Measurements from ENCODE around the gene ADAMTS19.

GRCh38 chr5:129419292-129419691 lies 40.8 kb upstream of the ADAMTS19 start:
- TF ChIP-seq CTCF (IDR thresholded peaks at IDR 0.05) (no peak), ZFX (IDR thresholded peaks at IDR 0.05; ENCODE audit: borderline replicate concordance) (no peak)

All from 22Rv1 (cell line).